GM10248 (cell line): ENCODE results near the gene SRGAP2C.
"Not testable (repeated sequence)": the region's sequence is repeated elsewhere in the genome, so short reads cannot be mapped to it uniquely, and the experiment has no call there.

Experiments
- CTCF ChIA-PET: fragments of 300-600 bp; sonication (Branson Sonifier 250); formaldehyde crosslinking; extraction: SDS; loops from one replicate; lab custom pipeline; 2021; ENCODE audit warnings: antibody characterized with exemption; lab: Yijun Ruan, JAX
- POLR2A ChIA-PET: fragments of 350-650 bp; sonication (Branson Sonifier 250); formaldehyde crosslinking; extraction: SDS; loops from one replicate; lab custom pipeline; 2020; ENCODE audit warnings: antibody characterized with exemption; lab: Yijun Ruan, JAX
- DNase-seq: peaks from one replicate; pipeline ENCODE4 v3.0.0; 2012; ENCODE audit errors: extremely low spot score
- CTCF ChIP-seq: IDR thresholded peaks from 2 replicates; pipeline ENCODE4 v1.5.1; 2012; ENCODE audit warnings: mild to moderate bottlenecking, low read depth; ENCODE audit errors: extremely low read depth, missing control alignments, control extremely low read depth

SRGAP2C gene

GRCh38 chr1:121408354-121408753, 223.6 kb downstream of the SRGAP2C start:
- TF ChIP-seq CTCF = no peak
- ChIA-PET POLR2A (no interaction called here), CTCF (no interaction called here)
- DNase-seq = no peak

GRCh38 chr1:121413821-121414220, 229.0 kb downstream of the SRGAP2C start:
- no peak for DNase-seq
- POLR2A ChIA-PET = no interaction called here
- CTCF ChIA-PET = no interaction called here
- TF ChIP-seq CTCF = no peak

- no peak for TF ChIP-seq CTCF
- CTCF ChIA-PET = no interaction called here
- POLR2A ChIA-PET = no interaction called here
- DNase-seq = no peak
Observed at GRCh38 chr1:121414905-121415304, 230.1 kb downstream of the SRGAP2C start.

GRCh38 chr1:121417325-121417923, 232.6 kb downstream of the SRGAP2C start:
- ChIA-PET POLR2A (no interaction called here), CTCF (interaction anchor here (1.2 kb wide), 1 partner anchor 10 kb away, joined by 3 read pairs; no protein-coding TSS in a partner anchor)
- DNase-seq = no peak
- no peak for TF ChIP-seq CTCF

- POLR2A ChIA-PET = no interaction called here
- no peak for TF ChIP-seq CTCF
- DNase-seq = no peak
- CTCF ChIA-PET = interaction anchor here (1.2 kb wide), 1 partner anchor 9 kb away, joined by 3 read pairs; no protein-coding TSS in a partner anchor
Observed at GRCh38 chr1:121418369-121419049, 233.7 kb downstream of the SRGAP2C start.

GRCh38 chr1:121419050-121419615, 234.4 kb downstream of the SRGAP2C start:
- POLR2A ChIA-PET, CTCF ChIA-PET, DNase-seq: not testable (repeated sequence)

GRCh38 chr1:121421490-121421889, 236.7 kb downstream of the SRGAP2C start:
- DNase-seq, CTCF ChIA-PET, POLR2A ChIA-PET: not testable (repeated sequence)

GRCh38 chr1:121423956-121424355, 239.2 kb downstream of the SRGAP2C start:
- CTCF ChIA-PET, POLR2A ChIA-PET, DNase-seq: not testable (repeated sequence)

- CTCF ChIA-PET, POLR2A ChIA-PET, DNase-seq: not testable (repeated sequence)
Observed at GRCh38 chr1:121433517-121433916, 248.7 kb downstream of the SRGAP2C start.

- CTCF ChIA-PET, DNase-seq, POLR2A ChIA-PET: not testable (repeated sequence)
Observed at GRCh38 chr1:121438862-121439261, 254.1 kb downstream of the SRGAP2C start.
